Stimulated activated CD4-positive, alpha-beta T cell treated with anti-CD3 and anti-CD28 coated beads, TNF-alpha, amount 100 ng/mL, for 4 hours (primary cell): Measurements from ENCODE around the gene CGB2.
"Not testable (repeated sequence)": the region's sequence is repeated elsewhere in the genome, so short reads cannot be mapped to it uniquely, and the experiment has no call there.

Experiments used
- DNase-seq, 3 experiments: peaks; one replicate each; pipeline ENCODE4 v3.0.0-alpha.2; 2020; ENCODE audit warnings: low read depth in 3 of 3

The CGB2 gene

DNA sequence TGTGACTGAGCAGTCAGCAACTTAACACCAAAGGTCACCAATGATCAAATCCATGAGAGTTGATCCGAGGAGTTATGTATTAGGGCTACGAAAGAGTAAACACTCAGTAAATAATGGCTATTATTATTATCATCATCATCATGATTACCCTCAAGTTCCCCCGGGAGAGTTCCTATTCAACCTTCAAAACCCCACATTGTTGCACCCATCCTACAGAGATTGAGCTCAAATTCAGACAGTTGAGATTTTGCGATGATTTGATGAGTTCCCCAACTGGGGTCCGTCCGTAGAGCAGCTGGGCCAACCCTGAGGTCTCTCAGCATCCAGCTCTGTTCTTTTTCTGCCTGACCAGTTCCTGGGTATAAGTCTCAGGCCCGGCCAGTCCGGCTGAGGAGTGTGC, 6.4 kb downstream of the CGB2 start:
- not testable (repeated sequence) for DNase-seq

DNA sequence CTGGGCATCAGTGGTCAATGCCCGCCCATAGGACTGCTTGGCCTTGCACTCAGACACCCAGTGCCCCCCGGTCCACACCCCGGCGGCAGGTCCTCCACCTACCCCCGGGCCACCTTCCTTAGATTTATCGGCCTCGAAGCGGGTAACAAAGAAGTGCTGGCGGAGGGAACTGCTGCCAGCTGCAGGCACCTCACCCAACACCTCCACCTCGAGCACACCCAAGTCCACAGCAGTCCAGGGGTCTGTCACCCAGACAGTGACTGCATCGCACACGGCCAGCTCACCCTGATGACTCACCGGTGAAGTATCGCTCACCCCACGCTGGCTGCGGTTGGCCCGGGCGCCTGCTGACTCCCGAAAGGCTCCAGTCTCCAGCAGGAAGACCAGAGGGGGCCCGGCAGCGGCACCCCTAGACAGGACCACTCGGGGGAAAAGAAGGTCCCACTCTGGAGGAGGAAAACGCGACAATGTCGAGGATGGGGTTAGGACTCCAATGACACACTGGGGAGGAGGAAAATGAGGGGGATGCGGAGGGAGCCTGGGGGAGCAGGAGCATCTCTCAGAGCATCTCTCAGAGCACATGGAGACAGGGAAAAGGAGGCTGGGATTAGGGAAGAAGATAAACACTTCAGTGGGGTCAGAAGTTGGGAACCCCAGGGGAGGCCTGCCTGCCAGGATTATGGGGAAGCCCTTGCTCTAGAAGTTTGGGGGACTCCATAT, 7.0 kb downstream of the CGB2 start:
- DNase-seq: not testable (repeated sequence)

DNA sequence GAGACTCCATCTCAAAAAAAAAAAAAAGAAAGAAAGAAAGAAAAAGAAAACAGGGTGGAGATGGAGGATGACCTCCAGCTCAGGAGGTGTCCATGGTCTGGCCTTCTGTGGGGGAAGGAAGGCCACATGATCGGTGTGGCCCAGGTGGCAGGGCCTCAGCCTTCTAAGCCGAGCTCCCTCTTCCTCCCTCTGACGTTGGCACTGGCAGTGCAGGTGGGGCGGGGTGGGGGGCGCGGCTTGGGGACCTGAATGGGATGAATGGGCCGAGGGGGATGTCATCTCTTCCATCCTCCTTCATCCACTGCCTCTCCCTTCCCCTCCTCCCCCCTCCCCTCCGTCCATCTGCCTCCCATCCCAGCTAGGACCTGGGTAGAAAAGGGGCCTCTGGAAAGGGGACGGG, 8.0 kb downstream of the CGB2 start:
- not testable (repeated sequence) for DNase-seq

DNA sequence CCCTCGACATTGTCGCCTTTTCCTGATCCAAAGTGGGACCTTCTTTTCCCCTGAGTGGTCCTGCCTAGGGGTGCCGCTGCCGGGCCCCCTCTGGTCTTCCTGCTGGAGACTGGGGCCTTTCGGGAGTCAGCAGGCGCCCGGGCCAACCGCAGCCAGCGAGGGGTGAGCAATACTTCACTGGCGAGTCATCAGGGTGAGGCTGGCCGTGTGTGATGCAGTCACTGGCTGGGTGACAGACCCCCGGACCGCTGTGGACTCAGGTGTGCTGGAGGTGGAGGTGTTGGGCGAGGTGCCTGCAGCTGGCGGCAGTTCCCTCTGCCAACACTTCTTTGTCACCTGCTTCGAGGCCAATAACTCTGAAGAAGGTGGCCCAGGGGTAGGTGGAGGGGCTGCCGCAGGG, 10.5 kb downstream of the CGB2 start:
- DNase-seq: no peak

DNA sequence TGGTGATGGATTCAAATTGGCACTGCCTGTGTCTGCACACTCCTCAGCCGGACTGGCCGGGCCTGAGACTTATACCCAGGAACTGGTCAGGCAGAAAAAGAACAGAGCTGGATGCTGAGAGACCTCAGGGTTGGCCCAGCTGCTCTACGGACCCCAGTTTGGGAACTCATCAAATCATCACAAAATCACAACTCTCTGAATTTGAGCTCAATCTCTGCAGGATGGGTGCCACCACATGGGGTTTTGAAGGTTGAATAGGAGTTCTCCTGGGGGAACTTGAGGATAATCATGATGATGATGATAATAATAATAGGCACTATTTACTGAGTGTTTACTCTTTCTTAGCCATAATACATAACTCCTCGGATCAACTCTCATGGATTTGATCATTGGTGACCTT, 11.0 kb downstream of the CGB2 start:
- DNase-seq: not testable (repeated sequence)

DNA sequence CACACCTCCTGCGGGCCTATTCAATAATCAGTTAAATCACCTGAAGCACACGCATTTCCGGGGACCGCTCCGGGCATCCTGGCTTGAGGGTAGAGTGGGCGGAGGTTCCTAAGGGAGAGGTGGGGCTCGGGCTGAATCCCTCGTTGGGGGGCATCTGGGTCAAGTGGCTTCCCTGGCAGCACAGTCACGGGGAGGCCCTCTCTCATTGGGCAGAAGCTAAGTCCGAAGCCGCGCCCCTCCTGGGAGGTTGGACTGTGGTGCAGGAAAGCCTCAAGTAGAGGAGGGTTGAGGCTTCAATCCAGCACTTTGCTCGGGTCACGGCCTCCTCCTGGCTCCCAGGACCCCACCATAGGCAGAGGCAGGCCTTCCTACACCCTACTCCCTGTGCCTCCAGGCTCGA, 11.9 kb downstream of the CGB2 start, which contains the start of gene CGB5:
Gene CGB5, plus strand, starts transcription at position 301 of the 400 bp plus-strand sequence. CDS start 362 bp downstream, outside the sequence.
- DNase-seq: not testable (repeated sequence)

DNA sequence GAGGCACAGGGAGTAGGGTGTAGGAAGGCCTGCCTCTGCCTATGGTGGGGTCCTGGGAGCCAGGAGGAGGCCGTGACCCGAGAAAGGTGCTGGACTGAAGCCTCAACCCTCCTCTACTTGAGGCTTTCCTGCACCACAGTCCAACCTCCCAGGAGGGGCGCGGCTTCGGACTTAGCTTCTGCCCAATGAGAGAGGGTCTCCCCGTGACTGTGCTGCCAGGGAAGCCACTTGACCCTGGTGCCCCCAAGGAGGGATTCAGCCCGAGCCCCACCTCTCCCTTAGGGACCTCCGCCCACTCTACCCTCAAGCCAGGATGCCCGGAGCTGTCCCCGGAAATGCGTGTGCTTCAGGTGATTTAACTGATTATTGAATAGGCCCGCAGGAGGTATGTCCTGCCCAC, 17.3 kb downstream of the CGB2 start, which contains the start of gene CGB8:
Gene CGB8, minus strand, starts transcription at position 101 of the 400 bp plus-strand sequence. CDS start 372 bp downstream, outside the sequence.
- not testable (repeated sequence) for DNase-seq

DNA sequence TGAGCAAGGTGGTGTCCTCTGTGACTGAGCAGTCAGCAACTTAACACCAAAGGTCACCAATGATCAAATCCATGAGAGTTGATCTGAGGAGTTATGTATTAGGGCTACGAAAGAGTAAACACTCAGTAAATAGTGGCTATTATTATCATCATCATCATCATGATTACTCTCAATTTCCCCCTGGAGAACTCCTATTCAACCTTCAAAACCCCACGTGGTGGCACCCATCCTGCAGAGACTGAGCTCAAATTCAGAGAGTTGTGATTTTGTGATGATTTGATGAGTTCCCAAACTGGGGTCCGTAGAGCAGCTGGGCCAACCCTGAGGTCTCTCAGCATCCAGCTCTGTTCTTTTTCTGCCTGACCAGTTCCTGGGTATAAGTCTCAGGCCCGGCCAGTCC, 18.1 kb downstream of the CGB2 start:
- not testable (repeated sequence) for DNase-seq

DNA sequence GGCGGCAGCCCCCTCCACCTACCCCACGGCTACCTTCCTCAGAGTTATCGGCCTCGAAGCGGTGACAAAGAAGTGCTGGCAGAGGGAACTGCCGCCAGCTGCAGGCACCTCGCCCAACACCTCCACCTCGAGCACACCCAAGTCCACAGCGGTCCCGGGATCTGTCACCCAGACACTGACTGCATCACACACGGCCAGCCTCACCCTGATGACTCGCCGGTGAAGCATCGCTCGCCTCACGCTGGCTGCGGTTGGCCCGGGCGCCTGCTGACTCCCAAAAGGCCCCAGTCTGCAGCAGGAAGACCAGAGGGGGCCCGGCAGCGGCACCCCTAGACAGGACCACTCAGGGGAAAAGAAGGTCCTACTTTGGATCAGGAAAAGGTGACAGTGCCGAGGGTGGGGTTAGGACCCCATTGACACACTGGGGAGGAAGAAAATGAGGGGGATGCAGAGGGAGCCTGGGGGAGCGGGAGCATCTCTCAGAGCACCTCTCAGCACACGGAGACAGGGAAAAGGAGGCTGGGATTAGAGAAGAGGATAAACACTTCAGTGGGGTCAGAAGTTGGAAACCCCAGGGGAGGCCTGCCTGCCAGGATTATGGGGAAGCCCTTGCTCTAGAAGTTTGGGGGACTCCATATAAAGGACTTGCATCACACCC, 18.8 kb downstream of the CGB2 start:
- DNase-seq: not testable (repeated sequence)

DNA sequence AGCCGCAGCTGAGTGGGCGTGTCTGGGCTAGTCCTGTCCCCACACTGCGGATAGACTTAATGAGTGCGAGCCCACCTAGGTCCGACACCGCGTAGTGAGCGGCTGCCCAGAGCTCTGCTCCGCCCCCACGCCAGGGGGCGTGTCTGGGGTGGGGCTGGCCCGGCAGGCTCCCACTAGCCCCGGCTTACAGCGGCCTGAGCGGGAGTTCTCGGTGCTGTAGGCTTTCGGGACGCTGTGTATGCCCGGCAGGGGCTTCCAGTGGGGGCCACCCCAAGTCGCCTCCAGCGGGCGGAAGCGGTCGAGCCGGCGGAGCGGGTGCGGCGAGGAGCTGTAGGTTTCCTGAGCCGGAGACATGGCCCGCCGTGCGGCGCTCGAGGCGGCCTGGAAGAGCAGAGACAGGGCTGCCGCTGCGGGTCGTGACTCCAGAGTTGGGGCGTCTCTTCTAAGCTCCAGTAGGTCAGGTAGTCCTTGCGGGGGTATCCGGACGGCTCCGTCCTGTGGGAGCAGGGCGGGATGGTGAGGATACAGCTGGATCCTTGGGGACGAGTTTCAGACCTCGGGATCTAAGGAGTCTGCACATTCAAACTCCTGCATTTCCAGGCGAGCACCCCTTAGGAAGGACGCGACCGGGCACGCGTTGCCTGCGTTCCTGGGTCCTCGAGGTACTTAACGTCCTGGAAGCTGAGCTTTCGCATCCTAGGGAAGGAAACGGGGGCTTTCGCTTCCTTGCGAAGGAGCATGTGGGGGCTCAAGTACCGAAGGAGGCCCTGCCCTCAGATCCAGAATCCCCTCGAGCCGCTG, 24.6 kb downstream of the CGB2 start:
- DNase-seq: peak; percentile 18 to 39 (median 36)

DNA sequence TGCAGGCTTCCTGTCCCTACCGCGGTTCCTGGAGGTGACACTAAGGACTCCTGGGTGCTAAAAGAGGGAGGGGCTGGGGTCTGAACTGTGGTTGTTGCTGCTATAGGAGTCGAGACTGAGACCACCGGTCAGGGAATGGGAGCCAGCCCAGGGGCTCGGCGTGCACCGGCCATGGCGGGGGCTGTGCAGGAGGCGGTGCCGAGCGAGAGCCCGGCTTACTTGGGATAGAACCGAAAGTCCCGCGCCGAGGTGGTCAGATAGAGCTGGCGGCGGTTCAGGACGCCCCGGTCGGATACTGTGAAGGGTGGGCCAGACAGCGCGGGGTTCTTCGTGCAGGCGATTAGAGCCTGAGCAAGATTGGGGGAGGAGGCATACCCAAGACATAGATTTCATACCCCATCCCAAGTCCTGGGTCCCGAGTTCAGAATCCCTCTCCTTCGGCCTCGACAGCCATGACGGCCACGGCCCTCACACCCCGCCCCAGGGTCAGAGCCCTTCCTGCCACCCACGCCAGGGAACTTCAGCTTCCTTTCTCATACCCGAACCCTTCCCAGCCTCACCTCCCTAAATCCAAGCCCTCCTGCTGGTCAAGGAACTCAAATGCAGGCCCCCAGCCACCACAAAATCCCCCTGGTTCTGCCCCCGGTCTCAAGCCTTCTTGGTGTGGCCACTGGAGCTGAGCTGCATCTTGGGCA, 25.4 kb downstream of the CGB2 start:
- not testable (repeated sequence) for DNase-seq

DNA sequence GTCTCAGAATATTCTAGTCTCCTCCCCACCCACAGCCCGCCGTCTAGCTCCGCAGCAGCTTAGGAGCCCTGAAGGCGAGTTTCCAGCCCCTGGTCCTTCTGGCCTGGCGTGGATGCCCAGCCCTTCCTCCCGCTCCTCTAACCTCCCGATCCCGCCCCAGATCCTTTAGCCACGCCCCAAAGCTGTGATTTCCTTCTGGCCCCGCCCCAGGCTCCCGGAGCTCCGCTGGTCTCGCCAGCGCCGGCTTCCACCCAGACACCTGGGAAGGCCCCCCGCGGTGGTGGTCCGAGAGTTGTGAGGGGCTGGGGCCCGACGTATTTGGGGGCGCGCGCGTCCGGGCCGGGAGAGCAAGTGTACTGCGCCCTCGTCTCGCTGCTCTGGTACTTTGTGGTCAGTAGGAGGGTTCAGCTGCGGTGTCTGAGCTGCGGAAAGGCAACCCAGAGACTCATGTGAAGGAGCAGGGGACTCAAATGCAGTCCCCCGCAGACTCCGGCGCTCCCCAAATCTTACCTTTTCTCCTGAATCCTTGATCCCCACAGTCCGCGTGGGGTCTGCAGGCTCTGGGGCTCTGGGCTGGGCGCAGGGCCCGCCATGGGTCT, 26.0 kb downstream of the CGB2 start, which contains the start of gene CGB7:
Gene CGB7, minus strand, starts transcription at position 114 of the 599 bp plus-strand sequence. CDS start 2,374 bp downstream, outside the sequence.
- peak in 1 of 3 experiments; percentile 22 for DNase-seq

DNA sequence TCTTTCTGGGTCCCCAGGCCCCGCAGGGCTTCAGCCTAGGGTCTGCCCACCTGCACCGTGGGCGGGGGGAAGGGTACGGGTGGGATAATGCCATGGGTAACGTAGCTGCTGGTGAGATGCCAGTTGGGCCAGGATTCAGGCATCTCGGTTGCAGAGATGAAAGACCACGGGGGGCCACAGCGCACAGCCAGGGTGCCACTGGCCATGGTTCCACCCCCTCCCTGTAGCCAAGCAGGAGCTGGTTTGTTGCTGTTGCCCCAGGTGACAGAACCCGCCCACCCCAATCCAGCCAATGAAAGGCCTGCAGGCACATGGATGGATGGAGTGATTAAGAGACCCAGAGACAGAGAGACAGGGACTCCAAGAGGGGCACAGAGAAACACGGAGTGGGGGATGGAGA, 26.9 kb downstream of the CGB2 start:
- DNase-seq: no peak

DNA sequence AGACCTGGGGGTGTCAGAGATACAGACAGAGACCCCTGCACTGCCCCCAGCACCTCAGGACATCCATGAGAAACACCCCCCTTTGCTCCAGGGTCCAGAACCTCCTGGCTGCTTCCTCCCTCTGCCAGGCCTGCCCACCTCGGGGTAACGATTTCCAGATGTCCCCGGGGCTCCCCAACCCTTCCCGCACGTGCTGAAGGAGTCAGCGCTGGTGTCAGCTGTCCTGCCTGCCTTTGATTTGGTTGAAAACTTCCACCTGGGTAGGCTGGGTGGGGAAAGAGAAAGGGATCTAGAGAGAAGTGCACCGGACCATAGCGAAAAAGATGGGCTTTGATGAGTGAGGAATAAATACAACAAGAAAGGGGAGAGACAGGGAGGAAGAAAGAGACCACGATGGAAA, 27.4 kb downstream of the CGB2 start:
- DNase-seq: no peak

DNA sequence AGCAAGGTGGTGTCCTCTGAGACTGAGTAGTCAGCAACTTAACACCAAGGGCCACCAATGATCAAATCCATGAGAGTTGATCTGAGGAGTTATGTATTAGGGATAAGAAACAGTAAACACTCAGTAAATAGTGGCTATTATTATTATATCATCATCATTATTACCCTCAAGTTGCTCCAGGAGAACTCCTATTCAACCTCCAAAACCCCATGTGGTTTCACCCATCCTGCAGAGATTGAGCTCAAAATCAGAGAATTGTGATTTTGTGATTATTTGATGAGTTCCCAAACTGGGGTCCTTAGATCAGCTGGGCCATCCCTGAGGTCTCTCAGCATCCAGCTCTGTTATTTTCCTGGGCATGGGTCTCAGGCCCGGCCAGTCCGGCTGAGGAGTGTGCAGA, 29.3 kb downstream of the CGB2 start:
- DNase-seq: no peak

DNA sequence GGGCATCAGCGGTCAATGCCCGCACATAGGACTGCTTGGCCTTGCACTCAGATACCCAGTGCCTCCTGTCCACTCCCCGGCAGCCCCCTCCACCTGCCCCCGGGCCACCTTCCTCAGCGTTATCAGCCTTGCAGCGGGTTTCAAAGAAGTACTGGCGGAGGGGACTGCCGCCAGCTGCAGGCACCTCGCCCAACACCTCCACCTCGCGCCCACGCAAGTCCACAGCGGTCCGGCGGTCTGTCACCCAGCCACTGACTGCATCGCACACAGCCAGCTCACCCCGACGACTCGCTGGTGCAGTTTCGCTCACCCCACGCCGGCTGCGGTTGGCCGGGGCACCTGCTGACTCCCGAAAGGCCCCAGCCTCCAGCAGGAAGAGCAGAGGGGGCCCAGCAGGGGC, 29.8 kb downstream of the CGB2 start:
- no peak for DNase-seq

DNA sequence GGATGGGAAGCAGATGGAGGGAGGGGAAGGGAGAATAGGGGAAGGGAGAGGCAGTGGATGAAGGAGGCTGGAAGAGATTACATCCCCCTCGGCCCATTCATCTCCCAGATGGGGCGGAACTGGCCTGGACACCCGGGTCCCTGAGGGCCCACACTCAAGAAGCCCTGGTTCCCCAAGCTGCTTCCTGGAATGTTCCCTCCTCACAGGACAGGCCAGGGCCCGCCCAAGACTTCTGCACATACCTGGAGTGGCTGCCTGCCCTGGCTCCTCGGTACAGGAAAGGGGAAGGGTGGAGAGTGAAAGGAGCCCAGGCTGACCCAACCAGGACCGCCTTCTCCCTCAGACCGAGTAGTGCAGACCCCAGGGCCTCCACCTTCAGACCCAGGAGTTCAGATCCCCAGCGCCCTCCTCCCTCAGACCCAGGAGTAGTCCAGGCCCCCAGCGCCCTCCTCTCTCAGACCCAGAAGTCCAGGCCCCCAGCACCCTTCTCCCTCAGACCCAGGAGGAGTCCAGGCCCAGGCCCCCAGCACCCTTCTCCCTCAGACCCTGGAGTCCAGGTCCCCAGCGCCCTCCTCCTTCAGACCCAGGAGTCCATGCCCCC, 32.4 kb downstream of the CGB2 start:
- DNase-seq: no peak

DNA sequence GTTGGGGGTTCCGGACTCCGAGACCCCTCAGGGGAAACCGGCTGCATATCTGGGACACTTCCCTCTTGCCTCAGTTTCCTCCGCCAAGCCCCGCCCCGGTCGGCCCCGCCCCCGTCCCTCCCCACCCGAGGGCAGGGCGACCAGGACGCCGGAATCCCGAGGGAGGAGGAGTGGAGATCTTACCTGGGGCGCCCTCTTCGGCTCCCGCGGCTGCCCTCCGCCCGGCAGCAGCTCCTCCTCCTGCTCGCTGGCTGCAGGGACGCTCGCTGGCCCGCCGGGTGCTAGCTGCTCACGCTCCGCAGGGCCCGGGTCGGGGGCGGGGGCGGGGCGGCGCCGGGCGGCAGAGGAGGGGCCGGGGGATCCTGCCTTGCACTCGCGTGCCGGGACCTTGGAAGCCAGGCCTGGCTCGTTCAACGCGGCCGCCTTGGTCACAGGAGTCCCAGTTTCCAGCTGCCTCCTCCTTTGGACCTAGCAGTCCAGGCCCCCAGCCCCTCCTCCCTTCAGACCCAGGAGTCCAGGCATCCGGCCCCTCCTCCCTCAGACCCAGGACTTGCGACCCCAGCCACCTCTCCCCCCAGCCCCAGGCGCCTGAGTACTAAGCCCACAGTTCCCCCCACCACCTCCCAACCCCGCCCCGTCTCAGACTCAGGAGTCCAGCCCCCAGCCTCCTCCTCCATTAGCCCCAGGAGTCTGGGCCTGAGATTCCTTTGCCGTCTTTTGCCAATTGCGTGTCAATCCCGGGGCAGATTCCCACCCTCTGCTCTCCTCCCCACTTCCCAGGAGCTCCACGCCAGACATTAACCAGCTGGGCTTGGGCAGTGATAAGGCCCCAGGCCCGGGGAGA, 33.3 kb downstream of the CGB2 start, which contains the start of gene NTF4:
Gene NTF4, minus strand, starts transcription at position 51 of the 844 bp plus-strand sequence. CDS start 2,821 bp downstream, outside the sequence.
- no peak for DNase-seq

DNA sequence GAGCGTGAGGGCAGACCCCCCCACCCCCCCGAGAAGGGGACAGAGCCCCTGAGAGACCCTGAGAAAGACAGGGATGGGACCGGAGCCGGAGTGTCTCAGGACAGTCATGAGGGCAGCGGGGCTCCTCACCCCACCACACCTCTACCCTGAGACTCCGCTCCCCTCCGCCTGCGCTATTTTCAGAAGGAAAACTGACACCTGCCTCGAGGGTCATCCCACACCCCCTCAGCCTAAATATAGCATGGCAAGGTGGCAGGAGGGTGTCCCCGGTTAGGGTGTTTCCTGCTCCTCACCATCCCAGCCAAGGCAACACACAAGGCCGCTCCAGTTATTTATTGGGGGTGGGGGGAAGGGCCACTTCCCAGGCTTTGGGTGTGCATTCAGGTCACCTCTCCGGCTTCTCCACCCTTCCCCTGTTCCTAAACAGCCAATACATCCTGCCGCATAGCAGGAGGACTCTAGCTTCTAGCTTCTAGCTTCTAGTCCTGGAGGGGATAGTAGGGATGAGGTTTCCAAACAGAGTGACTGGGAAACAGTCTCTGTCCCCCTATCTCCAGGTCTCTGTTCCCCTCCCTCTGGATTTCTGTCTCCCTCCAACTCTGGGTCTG, 34.3 kb downstream of the CGB2 start:
- no peak for DNase-seq
